ENCODE measurements around the gene TBC1D9.

DNA sequence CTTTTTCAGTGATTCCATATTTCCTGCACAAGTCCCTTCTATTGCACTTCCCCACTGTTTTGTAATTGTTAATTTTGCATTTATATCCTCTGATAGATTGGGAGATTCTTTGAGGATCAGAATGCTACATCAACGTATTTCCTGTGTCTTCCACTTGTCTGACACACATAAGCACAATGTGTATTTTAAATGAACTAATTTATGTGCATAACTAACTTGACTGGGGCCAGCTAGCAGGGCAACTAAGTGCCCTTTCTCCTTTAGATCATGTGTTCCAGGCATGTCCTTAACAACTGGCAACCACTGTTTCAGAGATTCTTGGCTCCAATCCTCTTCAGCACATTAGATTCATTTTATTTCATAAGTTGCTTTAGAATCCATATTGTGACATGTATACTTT is 171.7 kb downstream of the TBC1D9 start:
- no peak for TF ChIP-seq GATA3 (IDR thresholded peaks at IDR 0.05; ENCODE audit: low read depth, low read length)
- no peak for TF ChIP-seq GATA2 (IDR thresholded peaks at IDR 0.05; ENCODE audit: low read depth, low read length)
